GM10266 (cell line): ENCODE measurements around the gene BMP7.

ENCODE experiments used
- DNase-seq: peaks from one replicate; pipeline ENCODE4 v3.0.0; 2012; ENCODE audit errors: extremely low spot score
- CTCF ChIP-seq: IDR thresholded peaks from 2 replicates; pipeline ENCODE4 v1.5.1; 2012; ENCODE audit warnings: mild to moderate bottlenecking, low read depth; ENCODE audit not compliant: control insufficient read depth, insufficient read depth; ENCODE audit errors: missing control alignments

The BMP7 gene

GRCh38 chr20:57248132-57248797 is 18.2 kb downstream of the BMP7 start:
- no peak for TF ChIP-seq CTCF
- no peak for DNase-seq

- no peak for DNase-seq
- no peak for TF ChIP-seq CTCF
Measured at GRCh38 chr20:57247292-57247965, 19.0 kb downstream of the BMP7 start.

- DNase-seq: no peak
- no peak for TF ChIP-seq CTCF
Measured at GRCh38 chr20:57245997-57246396, 20.4 kb downstream of the BMP7 start.

GRCh38 chr20:57244627-57245214 is 21.7 kb downstream of the BMP7 start:
- DNase-seq: no peak
- no peak for TF ChIP-seq CTCF

GRCh38 chr20:57244221-57244585 is 22.2 kb downstream of the BMP7 start:
- DNase-seq: no peak
- TF ChIP-seq CTCF: no peak

GRCh38 chr20:57243480-57244220 is 22.8 kb downstream of the BMP7 start:
- TF ChIP-seq CTCF: no peak
- no peak for DNase-seq
